ENCODE data around the gene TARBP1.

Gene TARBP1

DNA sequence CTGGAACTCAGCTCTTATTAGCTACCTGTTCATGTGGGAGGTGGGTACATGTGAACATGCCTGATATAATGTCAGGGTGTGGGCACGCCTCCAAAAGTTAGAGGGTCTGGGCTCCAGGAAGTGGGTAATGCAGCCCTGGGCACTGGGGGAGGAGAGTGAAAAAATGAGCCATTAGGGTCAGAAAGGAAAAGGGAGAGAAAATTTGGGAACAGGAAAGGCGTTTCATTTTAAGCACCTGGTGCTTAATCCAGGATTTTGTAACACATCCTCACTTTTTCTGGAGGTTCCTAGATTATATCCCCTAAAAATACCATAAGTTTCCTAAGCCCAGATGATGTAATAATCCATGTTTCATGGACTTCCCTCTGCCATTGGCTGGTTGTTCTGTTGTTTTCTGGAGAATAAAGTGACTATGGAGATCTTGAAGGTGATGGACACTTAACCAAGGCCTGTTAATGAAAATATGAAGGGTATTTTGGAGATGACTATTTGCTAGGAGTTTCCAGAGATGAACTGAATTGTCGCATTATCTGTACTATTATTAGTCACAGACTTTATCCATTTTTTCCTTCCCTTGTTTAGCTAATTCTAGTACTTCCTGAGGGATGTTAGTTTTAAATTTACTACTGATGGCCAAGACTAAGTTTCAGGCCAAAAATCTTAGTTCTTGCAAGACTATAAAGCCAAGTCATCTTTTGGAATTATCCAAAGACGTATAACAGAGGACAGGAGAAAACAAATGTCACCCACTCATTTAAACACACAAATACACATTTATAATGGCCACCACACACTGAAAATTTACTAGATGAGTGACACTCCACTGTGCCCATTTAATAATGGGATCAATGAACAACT, 24.4 kb upstream of the TARBP1 start:
- peaks cover 52% of the 10 kb centered on the region for H3K4me1 ChIP-seq (ENCODE audit: control insufficient read depth, insufficient read depth, low read length, unreplicated experiment)
- H3K4me3 ChIP-seq (ENCODE audit: low read depth, low read length) = no peak overlapping the region
- H3K36me3 ChIP-seq (ENCODE audit: insufficient read depth, low read length) = no peaks in the 10 kb centered on the region
- peak overlapping the region; percentile 21 for H3K27ac ChIP-seq (ENCODE audit: low read depth, low read length)
- H3K27me3 ChIP-seq (ENCODE audit: insufficient read depth, low read length) = no peaks in the 10 kb centered on the region
- peak overlapping the region; percentile 5 for H2AFZ ChIP-seq (ENCODE audit: low read length, unreplicated experiment)
- H3K79me2 ChIP-seq (ENCODE audit: control insufficient read depth, insufficient read depth, low read length, unreplicated experiment) = no peaks in the 10 kb centered on the region

- H3K4me3 ChIP-seq (ENCODE audit: low read depth, low read length) = no peak overlapping the region
- peaks cover 54% of the 10 kb centered on the region for H3K4me1 ChIP-seq (ENCODE audit: control insufficient read depth, insufficient read depth, low read length, unreplicated experiment)
- no peaks in the 10 kb centered on the region for H3K79me2 ChIP-seq (ENCODE audit: control insufficient read depth, insufficient read depth, low read length, unreplicated experiment)
- no peaks in the 10 kb centered on the region for H3K36me3 ChIP-seq (ENCODE audit: insufficient read depth, low read length)
- H3K27me3 ChIP-seq (ENCODE audit: insufficient read depth, low read length) = no peaks in the 10 kb centered on the region
- H3K27ac ChIP-seq (ENCODE audit: low read depth, low read length) = no peak overlapping the region
- no peak overlapping the region for H2AFZ ChIP-seq (ENCODE audit: low read length, unreplicated experiment)
These were observed 23.8 kb upstream of the TARBP1 start for GRCh38 chr1:234502785-234503184.

- Histone ChIP-seq H2AFZ (ENCODE audit: low read length, unreplicated experiment) (peak overlapping the region; percentile 97), H3K4me3 (ENCODE audit: low read depth, low read length) (peak overlapping the region; percentile 72), H3K4me1 (ENCODE audit: control insufficient read depth, insufficient read depth, low read length, unreplicated experiment) (peaks cover 50% of the 10 kb centered on the region), H3K27me3 (ENCODE audit: insufficient read depth, low read length) (no peaks in the 10 kb centered on the region), H3K79me2 (ENCODE audit: control insufficient read depth, insufficient read depth, low read length, unreplicated experiment) (no peaks in the 10 kb centered on the region), H3K27ac (ENCODE audit: low read depth, low read length) (peak overlapping the region; percentile 97), H3K36me3 (ENCODE audit: insufficient read depth, low read length) (no peaks in the 10 kb centered on the region)
These were observed 21.3 kb upstream of the TARBP1 start for GRCh38 chr1:234500269-234500668.

GRCh38 chr1:234499943-234500245, 20.9 kb upstream of the TARBP1 start:
- Histone ChIP-seq H3K4me3 (ENCODE audit: low read depth, low read length) (peak overlapping the region; percentile 72), H2AFZ (ENCODE audit: low read length, unreplicated experiment) (peak overlapping the region; percentile 97), H3K27ac (ENCODE audit: low read depth, low read length) (peak overlapping the region; percentile 97), H3K4me1 (ENCODE audit: control insufficient read depth, insufficient read depth, low read length, unreplicated experiment) (peaks cover 50% of the 10 kb centered on the region), H3K27me3 (ENCODE audit: insufficient read depth, low read length) (no peaks in the 10 kb centered on the region), H3K79me2 (ENCODE audit: control insufficient read depth, insufficient read depth, low read length, unreplicated experiment) (no peaks in the 10 kb centered on the region), H3K36me3 (ENCODE audit: insufficient read depth, low read length) (no peaks in the 10 kb centered on the region)

GRCh38 chr1:234499119-234499942, 20.4 kb upstream of the TARBP1 start:
- Histone ChIP-seq H3K4me3 (ENCODE audit: low read depth, low read length) (peak overlapping the region; percentile 72), H3K27me3 (ENCODE audit: insufficient read depth, low read length) (no peaks in the 10 kb centered on the region), H2AFZ (ENCODE audit: low read length, unreplicated experiment) (peak overlapping the region; percentile 97), H3K79me2 (ENCODE audit: control insufficient read depth, insufficient read depth, low read length, unreplicated experiment) (no peaks in the 10 kb centered on the region), H3K36me3 (ENCODE audit: insufficient read depth, low read length) (no peaks in the 10 kb centered on the region), H3K4me1 (ENCODE audit: control insufficient read depth, insufficient read depth, low read length, unreplicated experiment) (peaks cover 55% of the 10 kb centered on the region), H3K27ac (ENCODE audit: low read depth, low read length) (peak overlapping the region; percentile 97)

DNA sequence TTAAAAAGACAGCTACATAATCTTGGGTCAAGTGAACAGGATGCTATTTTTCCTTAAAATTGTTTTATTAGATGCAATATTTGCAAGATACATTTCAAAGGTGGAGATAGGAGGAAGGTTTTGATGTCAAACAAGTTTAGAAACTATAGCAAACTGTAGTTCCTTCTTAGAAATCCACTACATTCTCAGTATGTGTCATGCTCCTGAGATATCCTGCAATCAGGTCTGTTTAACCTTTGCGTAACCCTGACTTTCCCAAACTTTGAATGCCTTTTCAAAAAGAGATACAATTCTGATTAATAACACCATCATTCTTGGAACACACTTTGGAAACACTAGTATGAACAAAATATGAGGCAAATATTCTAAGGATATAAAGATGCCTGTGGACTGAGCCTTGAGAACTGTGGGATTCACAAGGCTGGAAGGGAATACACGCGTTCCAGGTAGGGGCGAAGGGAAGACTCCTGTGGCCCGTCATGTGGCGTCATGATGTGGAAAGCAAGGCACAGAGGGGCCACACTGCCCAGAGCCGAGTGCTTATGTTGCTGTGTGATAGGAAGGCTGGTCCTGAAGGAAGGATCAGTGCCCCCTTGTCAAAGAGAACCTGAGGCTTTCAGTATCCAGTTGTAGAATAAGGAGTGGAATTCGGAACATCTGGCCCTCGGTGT, 19.6 kb upstream of the TARBP1 start:
- H3K27me3 ChIP-seq (ENCODE audit: insufficient read depth, low read length) = no peaks in the 10 kb centered on the region
- H3K4me1 ChIP-seq (ENCODE audit: control insufficient read depth, insufficient read depth, low read length, unreplicated experiment) = peaks cover 55% of the 10 kb centered on the region
- no peaks in the 10 kb centered on the region for H3K79me2 ChIP-seq (ENCODE audit: control insufficient read depth, insufficient read depth, low read length, unreplicated experiment)
- peak overlapping the region; percentile 97 for H3K27ac ChIP-seq (ENCODE audit: low read depth, low read length)
- peak overlapping the region; percentile 61 for H2AFZ ChIP-seq (ENCODE audit: low read length, unreplicated experiment)
- no peak overlapping the region for H3K4me3 ChIP-seq (ENCODE audit: low read depth, low read length)
- no peaks in the 10 kb centered on the region for H3K36me3 ChIP-seq (ENCODE audit: insufficient read depth, low read length)

GRCh38 chr1:234497589-234497988, 18.6 kb upstream of the TARBP1 start:
- H2AFZ ChIP-seq (ENCODE audit: low read length, unreplicated experiment) = no peak overlapping the region

DNA sequence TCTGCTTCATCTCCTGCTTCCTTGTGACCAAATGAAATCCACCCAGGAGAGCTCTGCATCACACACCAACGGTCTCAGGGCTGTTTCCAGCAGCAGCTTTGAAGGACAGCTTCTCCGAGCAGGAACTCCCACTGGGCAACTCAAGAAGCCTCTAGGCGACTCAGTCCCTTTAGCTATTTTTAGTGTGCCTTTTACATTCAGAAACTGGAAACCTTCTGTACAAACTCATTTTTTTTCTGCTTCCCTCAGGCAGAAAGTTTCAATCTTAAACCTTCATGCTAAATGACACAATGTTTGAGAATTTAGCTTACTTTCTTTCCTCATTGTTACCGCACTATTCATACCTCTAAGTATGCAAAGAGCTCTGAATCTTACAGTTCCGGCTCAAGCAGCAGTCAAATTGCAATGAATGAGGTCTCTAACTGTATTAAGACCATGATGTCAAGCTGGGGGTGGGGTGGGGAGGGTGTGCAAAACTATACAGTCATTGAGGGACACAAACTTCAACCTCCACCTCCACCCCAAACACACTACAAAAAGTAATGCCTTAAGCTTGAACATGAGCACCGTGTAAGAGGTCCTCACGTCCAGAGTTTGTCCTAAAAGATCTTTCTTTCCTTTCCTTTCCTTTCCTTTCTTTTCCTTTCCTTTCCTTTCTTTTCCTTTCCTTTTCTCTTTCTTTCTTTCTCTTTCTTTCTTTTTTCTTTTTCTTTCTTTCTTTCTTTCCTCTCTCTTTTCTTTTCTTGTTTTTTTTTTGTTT, 16.4 kb upstream of the TARBP1 start:
- H3K27ac ChIP-seq (ENCODE audit: low read depth, low read length) = peak overlapping the region; percentile 87
- peak overlapping the region; percentile 82 for H2AFZ ChIP-seq (ENCODE audit: low read length, unreplicated experiment)

More at GRCh38 chr1:234497589-234497988, 18.6 kb upstream of the TARBP1 start:
- no peaks in the 10 kb centered on the region for H3K79me2 ChIP-seq (ENCODE audit: control insufficient read depth, insufficient read depth, low read length, unreplicated experiment)
- no peaks in the 10 kb centered on the region for H3K36me3 ChIP-seq (ENCODE audit: insufficient read depth, low read length)
- H3K27me3 ChIP-seq (ENCODE audit: insufficient read depth, low read length) = no peaks in the 10 kb centered on the region
- H3K4me3 ChIP-seq (ENCODE audit: low read depth, low read length) = no peak overlapping the region
- H3K27ac ChIP-seq (ENCODE audit: low read depth, low read length) = no peak overlapping the region
- H3K4me1 ChIP-seq (ENCODE audit: control insufficient read depth, insufficient read depth, low read length, unreplicated experiment) = peaks cover 52% of the 10 kb centered on the region

DNA sequence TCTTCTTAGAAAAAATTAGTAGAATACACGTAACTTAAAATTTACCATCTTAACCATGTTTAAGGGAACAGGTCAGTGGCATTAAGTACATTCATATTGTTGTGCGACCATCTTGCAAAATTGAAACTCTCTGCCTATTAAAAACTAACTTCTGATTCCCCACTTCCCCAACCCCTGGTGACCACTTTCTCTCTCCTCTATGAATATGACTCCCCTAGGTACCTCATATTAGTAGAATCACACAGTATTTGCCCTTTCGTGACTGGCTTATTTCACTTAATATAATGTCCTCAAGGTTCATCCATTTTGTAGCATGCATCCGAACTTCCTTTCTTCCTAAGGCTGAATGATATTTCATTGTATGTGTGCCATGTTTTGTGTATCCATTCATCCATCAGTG, 15.1 kb upstream of the TARBP1 start:
- H3K36me3 ChIP-seq (ENCODE audit: insufficient read depth, low read length) = no peaks in the 10 kb centered on the region
- no peak overlapping the region for H3K4me3 ChIP-seq (ENCODE audit: low read depth, low read length)
- H3K27me3 ChIP-seq (ENCODE audit: insufficient read depth, low read length) = no peaks in the 10 kb centered on the region
- H3K79me2 ChIP-seq (ENCODE audit: control insufficient read depth, insufficient read depth, low read length, unreplicated experiment) = no peaks in the 10 kb centered on the region
- H3K4me1 ChIP-seq (ENCODE audit: control insufficient read depth, insufficient read depth, low read length, unreplicated experiment) = peaks cover 22% of the 10 kb centered on the region
- 0 out of 2 replicates have a peak overlapping the region, but pooled peaks have one; percentile 87 for H3K27ac ChIP-seq (ENCODE audit: low read depth, low read length)
- H2AFZ ChIP-seq (ENCODE audit: low read length, unreplicated experiment) = no peak overlapping the region

More for the DNA sequence above, 16.4 kb upstream of the TARBP1 start:
- Histone ChIP-seq H3K4me1 (ENCODE audit: control insufficient read depth, insufficient read depth, low read length, unreplicated experiment) (peaks cover 36% of the 10 kb centered on the region), H3K27me3 (ENCODE audit: insufficient read depth, low read length) (no peaks in the 10 kb centered on the region), H3K79me2 (ENCODE audit: control insufficient read depth, insufficient read depth, low read length, unreplicated experiment) (no peaks in the 10 kb centered on the region), H3K4me3 (ENCODE audit: low read depth, low read length) (peak overlapping the region; percentile 38), H3K36me3 (ENCODE audit: insufficient read depth, low read length) (no peaks in the 10 kb centered on the region)
